ENCODE results near the gene MRPL19. TPM values are rescaled to one million over a fixed set of nuclear protein-coding genes. Genes with fewer than 3 reads are reported as not detected.

Gene MRPL19
- total and polyA plus RNA-seq, 12 donors: 16.5 to 107 (median 69.2) TPM

GRCh38 chr2:75604484-75604883 is 42.1 kb upstream of the MRPL19 start:
- DNase-seq: no peak
- TF ChIP-seq POLR2A (IDR thresholded peaks at IDR 0.05) (no peak), CTCF (IDR thresholded peaks at IDR 0.05) (no peak)
- no peaks in the 10 kb centered on the region for H3K27me3 ChIP-seq
- no peaks in the 10 kb centered on the region for H3K4me1 ChIP-seq (replicated peaks in 1 of 2)
- 66 to 71% (median 67%) methylated on average over 4 of the region's 4 CpGs for WGBS, 4 donors
- H3K9me3 ChIP-seq (replicated peaks in 1 of 3): no peaks in the 10 kb centered on the region
- H3K27ac ChIP-seq: no peak overlapping the region
- H3K4me3 ChIP-seq: no peak overlapping the region
- H3K36me3 ChIP-seq (replicated peaks in 1 of 2): no peaks in the 10 kb centered on the region
- intact Hi-C loops (cut with DNase I): loop anchor here (10.0 kb wide), 2 partner anchors 140 to 680 kb away; no protein-coding TSS in a partner anchor

GRCh38 chr2:75605770-75606529 is 40.6 kb upstream of the MRPL19 start:
- no peak overlapping the region for H3K27ac ChIP-seq
- H3K9me3 ChIP-seq (replicated peaks in 1 of 3): no peaks in the 10 kb centered on the region
- H3K36me3 ChIP-seq (replicated peaks in 1 of 2): no peaks in the 10 kb centered on the region
- no peak for TF ChIP-seq POLR2A (IDR thresholded peaks at IDR 0.05)
- no peak overlapping the region for H3K4me3 ChIP-seq
- no peaks in the 10 kb centered on the region for H3K27me3 ChIP-seq
- H3K4me1 ChIP-seq (replicated peaks in 1 of 2): no peaks in the 10 kb centered on the region
- DNase-seq: no peak
- intact Hi-C loops (cut with DNase I): loop anchor here (10.0 kb wide), 2 partner anchors 141 to 681 kb away; no protein-coding TSS in a partner anchor
- 71 to 90% (median 79%) methylated on average over 5 to 6 of the region's 6 CpGs for WGBS, 4 donors

GRCh38 chr2:75606761-75607399 is 39.7 kb upstream of the MRPL19 start:
- Histone ChIP-seq H3K36me3 (replicated peaks in 1 of 2) (no peaks in the 10 kb centered on the region), H3K27me3 (no peaks in the 10 kb centered on the region), H3K9me3 (replicated peaks in 1 of 3) (no peaks in the 10 kb centered on the region), H3K4me1 (replicated peaks in 1 of 2) (no peaks in the 10 kb centered on the region), H3K27ac (no peak overlapping the region), H3K4me3 (no peak overlapping the region)
- TF ChIP-seq CTCF (IDR thresholded peaks at IDR 0.05): no peak
- no peak for TF ChIP-seq POLR2A (IDR thresholded peaks at IDR 0.05)
- intact Hi-C loops (cut with DNase I): loop anchor here (10.0 kb wide), 2 partner anchors 142 to 682 kb away; no protein-coding TSS in a partner anchor
- 81 to 88% (median 85%) methylated on average over 8 of the region's 8 CpGs for WGBS, 4 donors
- DNase-seq: no peak

- Histone ChIP-seq H3K27ac (no peak overlapping the region), H3K4me1 (replicated peaks in 1 of 2) (no peaks in the 10 kb centered on the region), H3K36me3 (replicated peaks in 1 of 2) (no peaks in the 10 kb centered on the region), H3K9me3 (replicated peaks in 1 of 3) (no peaks in the 10 kb centered on the region), H3K27me3 (no peaks in the 10 kb centered on the region), H3K4me3 (no peak overlapping the region)
- no peak for DNase-seq
- intact Hi-C loops (cut with DNase I): loop anchor here (10.0 kb wide), 2 partner anchors 143 to 683 kb away; no protein-coding TSS in a partner anchor
- TF ChIP-seq CTCF (IDR thresholded peaks at IDR 0.05) (no peak), POLR2A (IDR thresholded peaks at IDR 0.05) (no peak)
- 89 to 93% (median 91%) methylated on average over 3 of the region's 3 CpGs for WGBS, 4 donors
These were observed 39.2 kb upstream of the MRPL19 start for GRCh38 chr2:75607400-75607798.

All from adrenal gland (tissue), 12 donors.